Superior temporal gyrus (tissue), 1 donor: ENCODE measurements around the gene ZNF362.

Experiments used
- DNase-seq: peaks from one replicate; pipeline ENCODE4 v3.0.0-alpha.2; 2016; ENCODE audit errors: extremely low spot score

Gene ZNF362

DNA sequence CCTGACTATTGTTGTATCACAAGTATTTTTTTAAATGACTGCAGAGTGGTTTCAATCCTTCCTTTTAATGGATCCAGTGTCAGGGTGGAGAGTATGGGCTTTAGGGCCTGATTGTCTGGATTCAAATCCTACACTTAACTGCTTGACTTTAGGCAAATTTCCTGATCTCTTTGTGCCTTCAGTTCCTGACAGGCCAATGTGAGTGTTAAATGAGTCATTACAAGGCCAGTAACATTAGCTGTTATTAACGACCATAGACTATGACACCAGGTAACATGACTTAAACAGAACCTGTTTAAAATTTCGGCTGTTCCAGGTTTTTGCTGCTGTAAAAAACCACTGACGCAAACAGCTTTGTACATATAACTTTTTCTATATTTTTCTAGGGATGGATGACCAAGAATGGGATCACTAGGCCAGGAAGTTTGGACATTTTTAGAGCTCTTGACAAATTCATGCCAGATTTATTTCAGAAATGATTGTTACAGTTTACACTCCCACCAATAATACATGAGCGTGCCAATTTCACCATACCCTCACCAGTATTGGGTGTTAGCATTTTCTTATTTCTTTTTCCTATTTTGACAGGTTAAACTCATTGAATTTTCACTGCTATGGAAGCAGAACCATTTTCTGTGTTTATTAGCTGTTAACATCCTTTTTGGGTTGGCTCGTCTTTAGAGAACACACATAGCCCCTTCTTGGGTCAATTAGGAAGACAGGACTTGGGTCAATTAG lies 11.3 kb downstream of the ZNF362 start:
- no peak for DNase-seq

DNA sequence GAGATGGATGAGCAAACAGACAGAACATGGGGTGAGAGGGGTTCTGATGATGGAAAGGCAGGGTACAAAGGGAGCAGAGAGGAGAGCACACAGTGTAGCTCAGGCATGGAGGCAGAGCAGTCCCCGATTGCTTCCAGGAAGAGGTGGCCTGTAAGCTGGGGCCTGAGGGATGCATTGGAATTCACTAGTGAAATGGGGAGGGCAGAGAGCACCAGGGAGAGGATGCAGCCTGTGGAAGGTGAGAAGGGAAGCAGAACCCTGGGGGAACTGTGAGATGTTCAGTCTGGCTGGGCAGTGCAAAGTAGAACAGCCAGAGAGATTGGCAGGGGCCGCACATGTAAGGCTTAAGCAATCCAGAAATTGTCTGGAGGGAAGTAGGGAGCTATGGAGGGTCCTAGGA lies 12.2 kb downstream of the ZNF362 start:
- no peak for DNase-seq

DNA sequence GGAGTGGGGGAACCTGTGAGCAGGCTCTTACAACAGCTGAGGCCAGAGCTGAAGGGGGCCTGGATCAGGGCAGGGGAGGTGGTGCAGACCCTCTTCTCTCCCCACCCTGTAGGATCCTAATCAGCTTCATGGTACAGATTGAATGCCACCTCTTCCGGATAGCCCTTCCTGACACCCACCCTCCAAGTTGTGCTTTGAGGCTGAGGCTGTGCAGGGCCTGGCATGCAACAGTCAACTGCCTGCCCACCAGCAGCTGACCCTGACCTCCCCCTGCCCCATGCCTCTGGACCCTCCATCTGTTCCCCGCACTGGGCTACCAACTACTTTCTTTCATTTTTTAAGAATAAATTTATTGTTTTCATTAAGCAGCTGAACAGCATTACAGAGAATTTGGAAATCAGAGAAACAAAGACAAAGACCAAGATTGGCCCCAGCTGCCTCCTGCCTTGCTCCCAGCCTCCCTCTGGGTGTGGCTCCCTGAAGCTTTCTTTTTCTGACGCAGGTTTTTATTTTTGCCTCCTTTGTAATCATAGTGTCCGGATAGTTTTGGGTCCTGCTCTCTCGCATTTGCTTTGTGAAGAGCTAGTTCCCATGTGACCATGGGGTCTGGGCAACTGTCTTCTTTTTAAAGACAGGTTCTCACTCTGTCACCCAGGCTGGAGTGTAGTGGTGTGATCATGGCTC lies 12.8 kb downstream of the ZNF362 start:
- DNase-seq: no peak

DNA sequence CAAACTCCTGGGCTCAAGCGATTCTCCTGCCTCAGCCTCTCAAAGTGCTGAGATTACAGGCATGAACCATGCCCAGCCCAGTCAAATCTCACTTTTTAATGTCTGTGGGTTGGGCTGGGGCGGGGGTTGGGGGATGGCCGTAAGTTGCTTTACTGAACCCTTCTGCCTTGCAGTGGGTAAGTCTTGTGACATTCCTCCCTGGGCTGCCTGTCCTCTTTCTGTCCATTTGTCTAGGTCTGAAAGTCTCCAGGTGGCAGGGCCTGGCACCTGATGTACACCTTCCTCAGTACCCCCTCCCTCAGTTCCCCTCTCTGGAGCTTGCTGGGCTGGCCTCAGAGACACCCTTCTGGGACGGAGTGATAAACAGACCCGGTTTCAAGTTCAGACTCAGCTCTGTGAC lies 13.3 kb downstream of the ZNF362 start:
- DNase-seq: no peak

DNA sequence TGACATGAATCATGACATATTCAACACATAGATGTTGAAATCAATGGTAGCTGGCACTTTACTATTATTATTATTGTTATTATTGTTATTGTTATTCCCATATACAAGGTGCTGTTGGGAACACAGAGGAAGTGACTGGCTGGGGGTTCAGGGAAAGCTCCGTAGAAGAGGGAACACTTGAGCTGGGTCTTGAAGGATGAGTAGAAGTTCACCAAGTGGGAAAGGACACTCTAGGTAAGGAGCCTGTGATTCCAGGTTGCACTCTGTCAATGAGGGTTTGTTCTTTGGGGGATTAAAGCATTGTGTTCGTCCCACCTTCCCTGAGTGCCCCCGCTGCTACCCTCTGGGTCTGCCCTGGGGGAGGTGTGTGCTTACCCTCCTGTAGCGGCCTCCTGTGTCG lies 14.1 kb downstream of the ZNF362 start:
- DNase-seq: no peak

DNA sequence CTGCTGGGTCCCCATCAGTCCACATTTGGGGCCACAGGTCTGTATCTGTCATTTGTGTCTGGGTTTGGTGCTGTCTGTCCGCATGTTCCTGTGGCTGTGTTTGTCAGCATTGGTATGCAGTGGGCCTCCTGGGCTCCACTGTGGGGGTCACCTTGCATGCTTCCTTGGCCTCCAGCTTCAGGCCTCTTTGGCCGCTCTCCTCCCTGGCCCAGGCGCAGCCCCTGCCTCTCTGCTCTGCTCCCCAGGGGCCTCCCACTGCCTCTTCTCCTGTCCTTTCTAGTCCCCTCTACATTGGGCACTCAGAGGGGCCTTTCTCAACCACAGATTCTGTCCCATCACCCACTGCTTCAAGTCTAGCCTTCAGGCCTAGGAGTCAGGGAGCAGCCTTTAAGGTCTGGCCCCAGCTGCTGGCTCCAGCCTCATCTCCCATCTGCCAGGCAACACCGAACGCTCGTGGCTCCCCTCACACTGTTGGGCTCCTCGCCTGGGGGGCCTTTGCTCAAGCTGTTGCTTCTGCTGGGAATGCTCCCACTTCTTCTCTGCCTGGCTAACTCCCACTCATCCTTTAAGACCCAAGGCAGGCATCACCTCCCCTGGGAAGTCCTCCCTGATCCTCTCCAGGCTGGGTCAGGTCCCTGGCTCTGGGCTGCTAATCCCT lies 14.6 kb downstream of the ZNF362 start:
- DNase-seq: no peak

DNA sequence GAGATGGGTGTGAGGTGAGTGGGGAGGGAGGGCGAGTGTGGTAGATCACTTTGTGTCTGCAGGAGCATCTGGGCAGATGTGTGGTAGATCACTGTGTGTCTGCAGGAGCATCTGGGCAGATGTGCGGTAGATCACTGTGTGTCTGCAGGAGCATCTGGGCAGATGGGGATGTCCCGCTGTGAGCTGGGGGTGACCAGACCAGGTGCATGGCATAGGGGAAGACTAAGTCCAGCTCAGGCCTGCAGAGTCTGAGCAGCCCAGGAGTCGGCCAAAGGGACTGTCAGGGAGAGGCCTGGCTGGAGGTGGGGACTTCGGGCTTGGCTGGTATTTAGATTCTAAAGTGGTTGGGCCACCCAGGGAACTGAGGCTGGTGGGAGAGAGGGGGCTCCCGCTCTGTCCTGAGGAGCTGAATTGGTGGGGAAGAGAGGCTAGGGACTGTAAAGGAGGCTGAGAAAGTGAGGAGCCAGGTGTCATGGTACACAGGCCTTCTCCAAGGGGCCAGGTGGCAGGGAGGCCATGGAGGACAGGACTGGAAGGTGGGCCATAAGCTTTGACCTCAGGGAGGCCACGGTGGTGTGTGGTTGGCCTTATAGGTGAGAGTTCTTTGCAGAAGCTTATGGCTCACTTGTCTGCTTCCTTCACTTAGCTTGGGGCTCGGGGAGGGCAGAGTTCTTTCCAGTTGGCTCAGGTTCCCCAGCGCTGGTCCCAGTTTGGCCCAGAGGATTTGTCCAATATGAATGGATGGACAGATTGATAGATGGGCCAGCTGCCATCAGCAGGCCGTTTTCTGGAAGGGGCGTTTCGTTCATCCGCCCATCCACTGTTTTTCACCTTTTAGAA lies 15.6 kb downstream of the ZNF362 start:
- DNase-seq: no peak

DNA sequence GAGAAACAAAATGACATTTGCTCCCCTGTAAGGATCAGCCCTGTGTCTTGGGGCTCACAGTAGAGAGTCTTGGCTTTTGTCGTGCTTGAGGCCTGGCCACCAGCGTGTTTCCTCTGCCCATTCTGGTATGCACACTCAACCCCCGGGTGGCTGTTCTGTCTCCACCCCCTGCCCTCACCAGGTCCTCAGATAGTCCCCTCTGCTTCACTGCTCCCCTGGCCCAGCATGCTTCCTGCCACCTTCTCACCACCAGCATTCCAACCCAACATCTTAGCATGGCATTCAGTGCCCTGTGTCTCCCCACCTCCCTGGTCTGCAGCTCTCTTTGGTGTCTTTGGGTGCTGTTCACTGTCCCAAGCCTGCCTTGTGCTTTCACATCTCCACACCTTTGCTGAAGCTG lies 16.2 kb downstream of the ZNF362 start:
- no peak for DNase-seq

DNA sequence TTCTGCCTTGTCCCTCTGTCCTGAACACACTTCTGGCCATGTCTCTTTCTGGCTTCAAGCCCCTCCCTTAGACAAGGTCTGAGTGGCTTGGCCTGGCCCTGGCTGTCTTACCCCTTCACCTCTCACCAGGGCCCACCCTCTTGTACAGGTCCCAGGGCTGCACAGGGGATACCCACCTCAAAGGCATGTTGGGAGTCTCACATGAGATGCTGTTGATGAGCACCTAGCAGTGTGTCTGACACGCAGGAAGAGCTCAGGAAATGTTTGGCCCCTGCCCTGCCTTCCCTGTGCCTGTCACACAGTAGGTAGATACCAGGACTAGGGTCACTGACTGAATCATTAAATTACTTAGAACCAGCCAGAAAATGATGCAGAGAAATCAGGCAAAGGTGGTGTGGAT lies 16.6 kb downstream of the ZNF362 start:
- no peak for DNase-seq

DNA sequence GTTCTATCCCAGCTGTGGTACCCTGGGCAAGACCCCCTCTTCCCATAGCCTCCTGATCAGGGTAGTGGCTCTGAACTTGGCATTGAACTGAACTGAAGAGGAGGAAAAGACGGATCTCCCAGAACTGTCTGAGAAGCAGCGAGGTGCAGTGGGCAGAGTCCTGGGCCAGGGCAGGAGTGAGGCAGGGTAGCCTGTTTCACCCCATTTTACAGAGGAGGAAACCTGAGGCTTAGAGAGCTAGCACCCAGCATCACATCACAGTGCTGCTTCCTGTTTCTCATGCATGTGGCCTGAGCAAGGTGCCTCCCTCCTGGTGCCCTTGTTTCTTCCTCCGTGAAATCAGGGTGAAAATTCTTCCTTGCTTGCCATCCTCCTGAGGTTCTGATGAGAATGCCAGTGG lies 17.1 kb downstream of the ZNF362 start:
- DNase-seq: no peak

DNA sequence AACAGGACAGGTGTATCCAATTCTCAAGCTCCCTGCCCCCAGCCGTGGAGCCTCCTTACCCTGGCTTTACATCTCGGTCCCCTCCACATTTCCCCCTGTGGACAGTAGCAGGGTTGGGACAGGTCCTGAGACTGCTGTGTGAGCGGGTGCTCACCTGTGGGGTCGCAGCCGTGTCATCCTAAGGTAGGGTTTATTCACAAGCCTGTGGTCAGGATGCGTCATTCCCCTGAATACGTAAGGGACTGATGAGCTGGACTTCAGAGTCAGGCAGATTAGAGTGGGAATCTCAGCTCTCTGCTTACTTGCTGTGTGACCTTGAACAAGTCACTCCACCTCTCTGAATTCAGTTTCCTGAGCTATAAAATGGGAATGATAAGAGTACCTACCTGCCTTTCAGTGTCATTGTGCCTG lies 17.7 kb downstream of the ZNF362 start:
- no peak for DNase-seq

DNA sequence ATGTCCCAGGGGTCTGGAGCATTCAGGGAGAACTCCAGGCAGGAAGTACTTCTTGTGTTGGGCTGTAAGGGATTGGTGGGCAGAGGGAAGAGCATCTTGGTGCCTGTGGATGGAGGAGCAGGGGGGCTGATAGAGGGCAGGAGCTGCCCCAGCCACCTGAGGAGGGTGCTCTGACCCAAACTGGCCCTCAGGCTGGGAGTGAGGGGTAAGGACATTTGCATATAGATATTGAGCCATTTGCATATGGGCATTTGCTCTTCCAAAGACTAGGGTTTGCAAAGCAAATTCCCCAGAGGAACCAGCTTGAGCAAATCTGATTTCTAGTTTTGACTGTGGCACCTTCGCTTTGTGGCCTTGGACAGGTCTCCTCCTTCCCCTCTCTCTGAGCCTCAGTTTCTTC lies 18.2 kb downstream of the ZNF362 start:
- no peak for DNase-seq

DNA sequence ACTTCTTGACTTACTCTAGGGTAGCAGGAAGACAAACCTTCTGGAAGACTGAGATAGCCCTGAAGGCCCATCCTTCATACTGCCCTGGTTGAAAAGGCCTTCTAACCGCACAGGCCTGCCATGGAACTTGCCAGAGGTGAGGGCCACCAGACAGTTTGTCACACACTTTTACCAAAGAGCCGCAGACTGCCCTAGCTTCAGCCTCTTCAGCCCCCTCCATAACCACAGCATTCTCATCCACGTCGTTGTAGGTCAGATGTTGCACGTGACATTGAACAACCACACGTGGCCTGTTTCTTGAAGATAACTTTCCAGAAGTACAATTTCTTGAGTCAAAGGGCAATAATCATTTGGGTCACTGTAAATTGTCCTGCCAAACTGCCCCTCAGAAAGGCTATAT lies 18.9 kb downstream of the ZNF362 start:
- DNase-seq: no peak

DNA sequence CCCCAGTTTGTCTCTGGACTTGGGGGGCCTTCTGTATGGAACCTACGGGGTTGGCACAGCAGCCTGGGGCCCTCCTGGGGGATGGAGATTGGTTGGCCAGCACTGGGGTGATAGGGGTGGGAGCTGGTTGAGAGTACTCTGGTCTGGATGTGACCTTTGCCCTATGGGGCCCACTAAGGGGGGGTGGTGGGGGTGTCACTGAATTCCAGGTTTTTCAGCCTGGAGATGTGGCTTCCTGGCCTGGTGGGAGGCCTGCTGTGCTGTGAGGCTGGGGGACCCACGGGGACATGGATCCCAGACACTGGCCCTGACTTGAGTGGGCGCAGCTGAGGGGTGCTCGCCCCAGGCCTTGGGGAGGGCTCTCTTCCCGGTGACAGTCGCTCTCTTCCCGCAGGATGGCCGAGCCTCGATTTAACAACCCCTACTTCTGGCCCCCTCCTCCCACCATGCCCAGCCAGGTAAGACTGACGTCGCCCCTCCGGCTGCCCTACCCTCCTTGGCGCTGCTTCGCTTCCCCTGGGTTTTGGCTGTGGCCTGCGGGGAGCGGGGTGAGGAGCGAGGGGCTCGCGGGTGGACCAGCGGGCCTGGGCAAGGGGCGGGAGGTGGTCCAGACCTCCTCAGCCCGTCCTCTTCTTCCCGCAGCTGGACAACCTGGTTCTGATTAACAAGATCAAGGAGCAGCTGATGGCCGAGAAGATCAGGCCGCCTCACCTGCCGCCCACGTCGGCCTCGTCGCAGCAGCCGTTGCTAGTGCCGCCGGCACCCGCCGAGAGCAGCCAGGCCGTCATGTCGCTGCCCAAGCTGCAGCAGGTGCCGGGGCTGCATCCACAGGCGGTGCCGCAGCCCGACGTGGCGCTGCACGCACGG lies 19.6 kb downstream of the ZNF362 start:
- no peak for DNase-seq

DNA sequence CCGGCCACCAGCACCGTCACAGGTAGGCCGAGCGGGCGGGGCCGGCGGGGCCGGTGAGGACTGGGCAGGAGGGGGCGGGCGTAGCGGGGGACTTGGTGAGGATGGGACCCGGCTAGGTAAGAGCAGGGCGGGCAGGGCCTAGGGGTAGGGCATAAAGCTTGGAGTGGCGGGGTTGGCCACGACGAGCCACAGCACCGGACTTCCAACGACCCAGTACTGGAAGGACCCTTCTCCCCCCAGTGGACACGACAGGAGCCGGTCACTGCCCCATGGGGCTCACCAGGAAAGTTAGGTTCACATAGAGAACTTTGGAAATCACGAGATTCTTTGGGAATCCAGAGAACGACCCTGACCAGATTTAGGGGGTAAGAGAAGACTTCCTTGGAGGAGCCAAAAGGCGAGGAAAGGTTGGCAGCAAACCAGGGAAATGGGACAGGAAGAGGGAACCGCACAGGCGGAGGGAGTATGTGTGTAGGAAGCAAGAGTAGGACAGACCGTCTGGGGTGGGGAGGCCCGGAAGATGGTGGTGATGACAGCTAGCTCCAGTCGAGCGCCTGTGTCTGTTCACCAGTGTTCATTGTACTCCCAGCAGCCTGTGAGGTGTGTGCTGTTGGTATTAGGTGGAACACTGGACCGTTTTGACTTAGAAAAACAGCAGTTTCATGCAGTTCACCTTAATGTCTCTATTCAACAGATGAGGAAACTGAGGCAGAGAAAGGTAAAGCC lies 20.4 kb downstream of the ZNF362 start:
- no peak for DNase-seq

DNA sequence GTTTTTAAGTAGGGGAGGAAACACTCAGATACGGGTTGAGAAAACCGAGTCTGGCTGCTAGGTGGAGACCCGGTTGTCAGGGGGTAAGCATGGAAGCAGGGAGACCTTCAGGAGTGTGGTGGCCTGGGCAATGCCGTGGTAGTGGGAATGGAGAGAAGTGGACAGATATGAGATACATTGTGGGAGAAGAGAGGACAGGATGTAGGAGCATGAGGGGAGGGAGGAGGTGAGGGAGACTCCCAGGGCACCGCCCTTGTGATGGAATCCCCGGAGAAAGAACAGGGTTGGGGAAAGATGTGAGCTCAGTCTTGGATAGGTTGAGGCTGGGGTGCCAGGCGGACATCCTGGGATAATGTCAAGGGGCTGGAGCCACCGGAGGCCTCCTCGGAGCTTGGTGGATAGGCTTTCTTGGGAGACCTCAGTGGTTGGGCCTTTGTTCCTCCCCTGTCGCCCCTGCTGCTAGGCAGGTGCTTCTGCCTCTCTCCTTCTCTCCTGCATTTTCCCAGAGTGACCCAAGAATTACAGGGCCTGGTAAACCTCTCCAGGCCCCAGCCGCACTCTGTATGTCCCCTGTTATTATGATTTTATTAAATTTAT lies 21.3 kb downstream of the ZNF362 start:
- no peak for DNase-seq

DNA sequence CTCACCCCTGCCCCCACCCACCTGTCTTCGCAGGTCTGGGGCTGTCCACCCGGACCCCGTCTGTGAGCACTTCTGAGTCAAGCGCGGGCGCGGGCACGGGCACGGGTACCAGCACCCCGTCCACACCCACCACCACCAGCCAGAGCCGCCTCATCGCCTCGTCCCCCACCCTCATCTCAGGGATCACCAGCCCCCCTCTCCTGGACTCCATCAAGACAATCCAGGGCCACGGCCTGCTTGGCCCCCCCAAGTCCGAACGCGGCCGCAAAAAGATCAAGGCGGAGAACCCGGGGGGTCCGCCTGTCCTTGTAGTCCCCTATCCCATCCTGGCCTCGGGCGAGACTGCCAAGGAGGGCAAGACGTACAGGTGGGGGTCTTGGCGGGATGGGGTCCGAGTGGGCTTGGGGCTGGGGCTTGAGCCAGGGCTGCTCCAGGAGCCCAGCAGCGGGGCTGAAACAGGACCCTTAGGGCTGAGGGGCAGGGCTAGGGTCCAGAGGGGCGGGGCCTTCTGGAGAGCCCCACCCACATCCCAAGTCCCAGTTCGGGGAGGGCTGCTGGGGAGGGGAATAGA lies 23.9 kb downstream of the ZNF362 start:
- DNase-seq: no peak

DNA sequence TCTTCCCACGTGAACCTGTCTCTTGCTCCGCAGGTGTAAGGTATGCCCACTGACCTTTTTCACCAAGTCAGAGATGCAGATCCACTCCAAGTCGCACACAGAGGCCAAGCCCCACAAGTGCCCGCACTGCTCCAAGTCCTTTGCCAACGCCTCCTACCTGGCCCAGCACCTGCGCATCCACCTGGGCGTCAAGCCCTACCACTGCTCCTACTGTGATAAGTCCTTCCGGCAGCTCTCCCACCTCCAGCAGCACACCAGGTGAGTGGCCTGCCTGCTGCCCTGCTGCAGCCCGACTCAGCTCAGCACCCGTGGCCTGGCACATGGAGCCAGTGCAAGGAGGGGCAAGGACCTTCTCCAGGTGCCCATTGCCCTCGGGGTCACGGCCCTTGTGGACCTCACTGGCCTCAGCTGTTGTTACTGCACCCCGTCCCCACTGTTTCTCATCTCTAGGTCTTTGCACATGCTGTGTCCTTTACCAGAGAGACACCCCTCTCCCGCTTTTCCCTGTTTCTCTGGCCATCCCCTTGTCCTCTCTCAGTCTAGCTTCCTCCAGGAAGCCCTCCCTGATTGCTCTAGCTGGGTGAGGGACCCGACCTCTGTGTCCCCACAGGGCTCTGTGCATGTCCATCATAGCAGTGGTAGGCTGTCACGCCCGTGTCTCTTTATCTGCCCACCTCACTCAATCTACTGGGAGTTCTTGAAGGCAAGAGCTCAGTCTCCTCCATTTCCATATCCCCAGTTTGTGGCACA lies 25.4 kb downstream of the ZNF362 start:
- no peak for DNase-seq

DNA sequence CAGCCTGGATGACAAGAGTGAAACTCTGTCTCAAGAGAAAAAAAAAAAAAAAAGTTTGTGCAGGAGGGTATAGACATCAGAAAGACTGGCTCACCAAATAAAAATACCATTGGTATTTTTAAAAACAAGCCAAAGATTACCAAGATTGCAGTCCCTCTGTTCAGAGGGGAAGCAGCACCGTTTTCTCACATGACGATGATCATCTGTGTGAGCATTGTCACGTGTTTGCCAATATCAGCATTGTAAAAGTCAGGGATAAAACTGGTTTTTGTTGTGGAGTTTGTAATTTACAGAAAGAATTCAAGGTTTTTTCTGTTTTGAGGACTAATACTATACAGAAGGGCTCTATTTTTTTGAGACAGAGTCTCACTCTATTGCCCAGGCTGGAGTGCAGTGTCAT lies 26.5 kb downstream of the ZNF362 start:
- no peak for DNase-seq
